HepG2 (cell line): ENCODE results near the gene EMP2. TPM values are rescaled to one million over a fixed set of nuclear protein-coding genes. Genes with fewer than 3 reads are reported as not detected.

Experiments used
- CBFB ChIP-seq: sonication (generic); formaldehyde crosslinking; IDR thresholded peaks from 2 replicates; pipeline ENCODE4 v1.4.0; 2020; ENCODE audit warnings: missing genetic modification reagents
- DNMT1 ChIP-seq: sonication (generic); formaldehyde crosslinking; IDR thresholded peaks from 2 replicates; pipeline ENCODE4 v1.5.1; 2020; ENCODE audit warnings: mild to moderate bottlenecking, missing genetic modification reagents
- FOXA3 ChIP-seq: IDR thresholded peaks from 2 replicates; pipeline ENCODE4 v1.6.1; 2016; ENCODE audit warnings: missing genetic modification reagents, missing compliant biosample characterization
- GZF1 ChIP-seq: sonication (generic); formaldehyde crosslinking; IDR thresholded peaks from 2 replicates; pipeline ENCODE4 v1.5.1; 2020; ENCODE audit warnings: mild to moderate bottlenecking, missing genetic modification reagents
- HNRNPL ChIP-seq: fragments of 200-400 bp; formaldehyde crosslinking; IDR thresholded peaks from 2 replicates; pipeline ENCODE4 v1.6.1; 2017; ENCODE audit warnings: mild to moderate bottlenecking, low read depth, low read length
- LCORL ChIP-seq, 2 experiments: fragments of 450-650 bp in 1 of 2; sonication (generic) in 1 of 2; formaldehyde crosslinking in 1 of 2; IDR thresholded peaks; 2 replicates each; pipeline versions ENCODE4 v1.5.0 to v1.6.1; 2017 to 2020; ENCODE audit warnings: antibody characterized with exemption in 1 of 2, missing genetic modification reagents in 1 of 2
- MAF1 ChIP-seq: sonication (generic); formaldehyde crosslinking; IDR thresholded peaks from 2 replicates; pipeline ENCODE4 v1.5.0; 2020; ENCODE audit warnings: missing genetic modification reagents, borderline replicate concordance
- PRDM10 ChIP-seq: sonication (generic); formaldehyde crosslinking; IDR thresholded peaks from 2 replicates; pipeline ENCODE4 v1.4.0; 2020; ENCODE audit warnings: low read depth, missing genetic modification reagents
- RFX3 ChIP-seq: IDR thresholded peaks from 2 replicates; pipeline ENCODE4 v1.6.1; 2016; ENCODE audit warnings: missing biosample characterization, missing genetic modification reagents
- SMAD9 ChIP-seq: sonication (generic); formaldehyde crosslinking; IDR thresholded peaks from 2 replicates; pipeline ENCODE4 v1.5.1; 2020; ENCODE audit warnings: mild to moderate bottlenecking, missing genetic modification reagents
- SOX13 ChIP-seq, 3 experiments: fragments of 450-650 bp in 1 of 3; sonication (generic) in 1 of 3; formaldehyde crosslinking in 1 of 3; IDR thresholded peaks in 2 of 3; conservative IDR thresholded peaks in 1 of 3; 2 replicates each; pipeline versions ENCODE4 v1.5.0 to v1.6.1; 2016 to 2020; ENCODE audit warnings: antibody characterized with exemption in 1 of 3, mild to moderate bottlenecking in 1 of 3, missing compliant biosample characterization in 1 of 3, missing genetic modification reagents in 1 of 3, moderate library complexity in 1 of 3
- TFE3 ChIP-seq: IDR thresholded peaks from 2 replicates; pipeline ENCODE4 v1.6.1; 2016
- TSC22D2 ChIP-seq: sonication (generic); formaldehyde crosslinking; IDR thresholded peaks from 2 replicates; pipeline ENCODE4 v1.5.1; 2020; ENCODE audit warnings: missing genetic modification reagents, mild to moderate bottlenecking, borderline replicate concordance
- ZC3H4 ChIP-seq: sonication (generic); formaldehyde crosslinking; IDR thresholded peaks from 2 replicates; pipeline ENCODE4 v1.4.0; 2020; ENCODE audit warnings: missing genetic modification reagents, borderline replicate concordance
- ZMAT3 ChIP-seq: sonication (generic); formaldehyde crosslinking; conservative IDR thresholded peaks from 2 replicates; pipeline ENCODE4 v1.7.0; 2021; ENCODE audit warnings: missing genetic modification reagents
- ZMYM2 ChIP-seq: sonication (generic); formaldehyde crosslinking; IDR thresholded peaks from 2 replicates; pipeline ENCODE4 v1.8.0; 2022; ENCODE audit warnings: mild to moderate bottlenecking, missing genetic modification reagents
- ZNF160 ChIP-seq: sonication (generic); formaldehyde crosslinking; IDR thresholded peaks from 2 replicates; pipeline ENCODE4 v1.8.0; 2022; ENCODE audit warnings: mild to moderate bottlenecking, inconsistent platforms, missing genetic modification reagents
- ZNF460 ChIP-seq: sonication (generic); formaldehyde crosslinking; IDR thresholded peaks from 2 replicates; pipeline ENCODE4 v1.5.1; 2020; ENCODE audit warnings: missing genetic modification reagents, mild to moderate bottlenecking, borderline replicate concordance
- ZNF567 ChIP-seq: sonication (generic); formaldehyde crosslinking; IDR thresholded peaks from 2 replicates; pipeline ENCODE4 v1.8.1; 2023; ENCODE audit warnings: mild to moderate bottlenecking, missing genetic modification reagents, borderline replicate concordance
- ZNF660 ChIP-seq: sonication (generic); formaldehyde crosslinking; IDR thresholded peaks from 2 replicates; pipeline ENCODE4 v1.5.1; 2020; ENCODE audit warnings: mild to moderate bottlenecking, low read depth, missing genetic modification reagents, borderline replicate concordance
- polyA plus RNA-seq, 8 experiments: library from polyadenylated mRNA; depleted of rRNA in 3 of 8; stranded (reverse) in 7 of 8; unstranded in 1 of 8; fragments of >200 nt; fragmentation: Illumina TruSeq in 4 of 8; extraction: Trizol in 4 of 8; gene quantifications; 2 replicates each; pipeline versions ENCODE4 v1.2.1 to v1.2.3, GENCODE V29; 2011 to 2016; ENCODE audit warnings: low read depth in 4 of 8, missing spikeins in 1 of 8, mixed read lengths in 1 of 8; ENCODE audit not compliant: insufficient read depth in 1 of 8
- total RNA-seq, 5 experiments: library from RNA; depleted of rRNA; stranded (reverse); fragments of >200 nt; fragmentation: Illumina TruSeq; extraction: Trizol; gene quantifications; 2 replicates each; pipeline ENCODE4 v1.2.3, GENCODE V29; 2016; ENCODE audit warnings: low read depth in 1 of 5
- TF ChIP-seq, protein P1 (sequence below): sonication (generic); IDR thresholded peaks from 2 replicates; pipeline ENCODE4 v1.6.1; 2016; ENCODE audit warnings: low read depth, borderline replicate concordance
- TF ChIP-seq, protein P2 (sequence below): IDR thresholded peaks from 2 replicates; pipeline ENCODE4 v1.6.1; 2016; ENCODE audit warnings: missing compliant biosample characterization, missing genetic modification reagents, borderline replicate concordance

The EMP2 gene
- total and polyA plus RNA-seq, 2 of the 13 experiments (the other 11 are each of a cell fraction or from before 2014, with no cell fraction given) = 24.6 to 91.2 TPM

GRCh38 chr16:10521681-10522274, 58.6 kb downstream of the EMP2 start (continued):
- TF ChIP-seq, protein P1, sequence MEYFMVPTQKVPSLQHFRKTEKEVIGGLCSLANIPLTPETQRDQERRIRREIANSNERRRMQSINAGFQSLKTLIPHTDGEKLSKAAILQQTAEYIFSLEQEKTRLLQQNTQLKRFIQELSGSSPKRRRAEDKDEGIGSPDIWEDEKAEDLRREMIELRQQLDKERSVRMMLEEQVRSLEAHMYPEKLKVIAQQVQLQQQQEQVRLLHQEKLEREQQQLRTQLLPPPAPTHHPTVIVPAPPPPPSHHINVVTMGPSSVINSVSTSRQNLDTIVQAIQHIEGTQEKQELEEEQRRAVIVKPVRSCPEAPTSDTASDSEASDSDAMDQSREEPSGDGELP = no peak
- TF ChIP-seq ZNF660 (no peak), ZNF460 (CRISPR knock-in tag) (no peak), FOXA3 (CRISPR knock-in tag) (0 out of 2 replicates have a peak, but pooled peaks have one; percentile 37), PRDM10 (CRISPR knock-in tag) (no peak), LCORL (IDR thresholded peaks at IDR 0.05) (no peak), LCORL (CRISPR knock-in tag; IDR thresholded peaks at IDR 0.05) (no peak), ZMYM2 (CRISPR knock-in tag) (no peak), CBFB (CRISPR knock-in tag) (no peak), HNRNPL (no peak), TSC22D2 (CRISPR knock-in tag) (no peak), MAF1 (no peak), TFE3 (CRISPR knock-in tag) (0 out of 2 replicates have a peak, but pooled peaks have one; percentile 31), ZMAT3 (0 out of 2 replicates have a peak, but pooled peaks have one; percentile 46), DNMT1 (CRISPR knock-in tag) (0 out of 2 replicates have a peak, but pooled peaks have one; percentile 34), SMAD9 (CRISPR knock-in tag) (0 out of 2 replicates have a peak, but pooled peaks have one; percentile 24), ZC3H4 (no peak), ZNF567 (CRISPR knock-in tag) (no peak), GZF1 (peak; percentile 96), RFX3 (CRISPR knock-in tag) (no peak), SOX13 (IDR thresholded peaks at IDR 0.05) (no peak), SOX13 (CRISPR knock-in tag; conservative IDR thresholded peaks at IDR 0.05 in 1 of 2, IDR thresholded peaks at IDR 0.05 in 1 of 2) (no peak), ZNF160 (CRISPR knock-in tag) (no peak)
- TF ChIP-seq, protein P2, sequence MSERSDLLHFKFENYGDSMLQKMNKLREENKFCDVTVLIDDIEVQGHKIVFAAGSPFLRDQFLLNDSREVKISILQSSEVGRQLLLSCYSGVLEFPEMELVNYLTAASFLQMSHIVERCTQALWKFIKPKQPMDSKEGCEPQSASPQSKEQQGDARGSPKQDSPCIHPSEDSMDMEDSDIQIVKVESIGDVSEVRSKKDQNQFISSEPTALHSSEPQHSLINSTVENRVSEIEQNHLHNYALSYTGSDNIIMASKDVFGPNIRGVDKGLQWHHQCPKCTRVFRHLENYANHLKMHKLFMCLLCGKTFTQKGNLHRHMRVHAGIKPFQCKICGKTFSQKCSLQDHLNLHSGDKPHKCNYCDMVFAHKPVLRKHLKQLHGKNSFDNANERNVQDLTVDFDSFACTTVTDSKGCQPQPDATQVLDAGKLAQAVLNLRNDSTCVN = no peak
